SK-N-MC (cell line): ENCODE measurements around the gene TRIM71.

Source experiments
- DNase-seq: peaks from one replicate; pipeline ENCODE4 v3.0.0-alpha.2; 2011; ENCODE audit warnings: low read depth, low spot score
- H3K27ac ChIP-seq: fragments of 200-600 bp; sonication (generic); 2 replicates; pipeline ENCODE4 v1.5.1; 2016; ENCODE audit warnings: mixed run types
- H3K36me3 ChIP-seq: fragments of 200-600 bp; sonication (generic); 2 replicates; pipeline ENCODE4 v1.6.1; 2017; ENCODE audit warnings: antibody characterized with exemption, low read length, mixed read lengths; ENCODE audit not compliant: insufficient read depth
- H3K4me3 ChIP-seq: fragments of 200-600 bp; sonication (generic); 2 replicates; pipeline ENCODE4 v1.5.1; 2016
- H3K9ac ChIP-seq: fragments of 200-600 bp; sonication (generic); 2 replicates; pipeline ENCODE4 v1.8.0; 2017; ENCODE audit warnings: mixed run types, mixed read lengths; ENCODE audit not compliant: insufficient read length
- H3K9me3 ChIP-seq: fragments of 200-600 bp; sonication (generic); 2 replicates; pipeline ENCODE4 v1.6.1; 2017; ENCODE audit warnings: low read depth, mild to moderate bottlenecking, antibody characterized with exemption, low read length, moderate library complexity, mixed read lengths
- EZH2 ChIP-seq: fragments of 200-600 bp; sonication (generic); IDR thresholded peaks from one replicate; pipeline ENCODE4 v1.6.1; 2017; ENCODE audit warnings: antibody characterized with exemption
- FOXP2 ChIP-seq: optimal IDR thresholded peaks from 2 replicates; pipeline ENCODE3; 2011; ENCODE audit warnings: mild to moderate bottlenecking, moderate library complexity; ENCODE audit not compliant: insufficient read depth; ENCODE audit errors: extremely low read length, control extremely low read depth
- POLR2AphosphoS5 ChIP-seq: IDR thresholded peaks from 2 replicates; pipeline ENCODE4 v1.6.1; 2012; ENCODE audit warnings: mild to moderate bottlenecking, low read depth, low read length, borderline replicate concordance

Gene TRIM71

DNA sequence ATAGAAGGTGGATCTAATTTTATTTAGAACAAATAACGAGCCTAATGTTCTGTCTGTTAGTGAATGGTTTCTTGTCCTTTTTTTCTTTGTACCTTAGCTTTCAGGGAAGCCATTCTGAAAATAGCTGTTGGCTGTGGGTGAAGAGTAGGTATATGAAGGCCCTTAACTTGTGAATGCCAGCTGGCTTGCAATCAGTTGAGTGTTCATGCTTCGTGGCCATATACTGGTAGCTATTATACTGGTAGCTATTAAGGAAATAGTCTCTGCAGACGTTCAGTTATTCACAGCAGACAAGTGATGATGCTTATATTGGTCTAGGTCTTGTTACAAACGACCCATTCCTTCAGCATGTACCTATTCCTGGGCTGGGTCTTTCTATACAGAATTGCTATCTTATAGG lies 18.8 kb downstream of the TRIM71 start:
- Histone ChIP-seq H3K9ac (no peak overlapping the region), H3K9me3 (no peaks in the 10 kb centered on the region), H3K36me3 (no peaks in the 10 kb centered on the region), H3K27ac (no peak overlapping the region), H3K4me3 (no peak overlapping the region)
- TF ChIP-seq EZH2 (no peak), POLR2AphosphoS5 (no peak), FOXP2 (no peak)
- DNase-seq: no peak

DNA sequence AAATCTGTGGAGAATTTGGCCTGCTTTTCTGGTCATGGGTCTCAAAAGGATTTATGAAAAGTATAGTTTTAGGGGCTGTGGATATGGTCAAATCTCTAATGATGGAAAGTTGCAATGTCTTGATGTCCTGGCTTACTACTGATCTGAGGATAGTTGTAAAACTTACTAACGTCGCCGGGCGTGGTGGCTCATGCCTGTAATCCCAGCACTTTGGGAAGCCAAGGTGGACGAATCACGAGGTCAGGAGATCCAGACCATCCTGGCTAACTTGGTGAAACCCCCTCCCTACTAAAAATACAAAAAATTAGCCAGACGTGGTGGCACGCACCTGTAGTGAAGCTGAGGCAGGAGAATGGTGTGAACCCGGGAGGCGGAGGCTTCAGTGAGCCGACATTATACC lies 19.6 kb downstream of the TRIM71 start:
- no peak overlapping the region for H3K9ac ChIP-seq
- no peak overlapping the region for H3K4me3 ChIP-seq
- no peak for TF ChIP-seq POLR2AphosphoS5
- TF ChIP-seq FOXP2: no peak
- TF ChIP-seq EZH2: no peak
- no peaks in the 10 kb centered on the region for H3K36me3 ChIP-seq
- no peak overlapping the region for H3K27ac ChIP-seq
- no peaks in the 10 kb centered on the region for H3K9me3 ChIP-seq
- no peak for DNase-seq

GRCh38 chr3:32837789-32838188 lies 20.0 kb downstream of the TRIM71 start:
- H3K36me3 ChIP-seq: no peaks in the 10 kb centered on the region
- TF ChIP-seq FOXP2 (no peak), EZH2 (no peak), POLR2AphosphoS5 (no peak)
- no peak for DNase-seq
- no peak overlapping the region for H3K9ac ChIP-seq
- H3K27ac ChIP-seq: no peak overlapping the region
- no peak overlapping the region for H3K4me3 ChIP-seq
- H3K9me3 ChIP-seq: no peaks in the 10 kb centered on the region

- no peaks in the 10 kb centered on the region for H3K9me3 ChIP-seq
- H3K4me3 ChIP-seq: no peak overlapping the region
- no peaks in the 10 kb centered on the region for H3K36me3 ChIP-seq
- DNase-seq: no peak
- peak overlapping the region; percentile 14; the same call in 1 of the 2 replicates for H3K27ac ChIP-seq
- TF ChIP-seq EZH2 (no peak), FOXP2 (no peak), POLR2AphosphoS5 (no peak)
- H3K9ac ChIP-seq: no peak overlapping the region
Observed at GRCh38 chr3:32839714-32840085, 21.9 kb downstream of the TRIM71 start.

- no peaks in the 10 kb centered on the region for H3K9me3 ChIP-seq
- no peak overlapping the region for H3K4me3 ChIP-seq
- H3K27ac ChIP-seq: peak overlapping the region; percentile 25
- H3K9ac ChIP-seq: no peak overlapping the region
- no peak for TF ChIP-seq FOXP2
- TF ChIP-seq POLR2AphosphoS5: no peak
- no peak for TF ChIP-seq EZH2
- H3K36me3 ChIP-seq: no peaks in the 10 kb centered on the region
- DNase-seq: no peak
Observed at GRCh38 chr3:32840086-32840841, 22.5 kb downstream of the TRIM71 start.

GRCh38 chr3:32841341-32841740 lies 23.5 kb downstream of the TRIM71 start:
- no peaks in the 10 kb centered on the region for H3K36me3 ChIP-seq
- TF ChIP-seq EZH2: no peak
- no peak for TF ChIP-seq POLR2AphosphoS5
- TF ChIP-seq FOXP2: no peak
- peak overlapping the region; percentile 94 for H3K27ac ChIP-seq
- no peak overlapping the region for H3K9ac ChIP-seq
- H3K9me3 ChIP-seq: no peaks in the 10 kb centered on the region
- H3K4me3 ChIP-seq: no peak overlapping the region
- DNase-seq: no peak

DNA sequence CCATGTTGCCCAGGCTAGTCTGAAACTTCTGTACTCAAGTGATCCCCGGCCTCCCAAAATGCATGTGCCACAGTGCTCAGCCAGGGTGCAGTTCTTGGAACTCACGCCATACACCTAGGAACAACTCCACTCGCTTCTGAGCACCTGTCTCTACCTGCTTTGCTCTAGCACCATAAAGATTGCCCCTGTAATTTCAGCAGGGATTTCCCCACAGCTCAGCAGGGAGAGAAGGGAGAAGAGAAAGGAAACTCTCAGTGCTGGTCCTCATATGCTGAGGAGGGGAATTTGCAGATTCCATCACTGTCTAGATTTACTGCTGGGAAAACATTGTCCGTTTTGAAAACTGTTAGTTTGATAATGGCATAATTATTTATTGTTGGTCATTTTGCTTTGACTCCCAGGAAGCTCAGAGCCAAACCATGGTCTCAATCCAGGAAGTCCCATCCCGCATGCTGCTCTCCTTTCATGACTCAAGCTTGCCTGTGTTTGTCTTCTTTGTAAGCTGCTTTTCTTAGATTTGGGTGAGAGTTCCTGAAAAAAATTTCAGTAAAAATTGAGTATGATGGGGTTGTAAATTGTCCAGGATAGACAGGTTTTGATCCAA lies 24.2 kb downstream of the TRIM71 start:
- Histone ChIP-seq H3K9me3 (no peaks in the 10 kb centered on the region), H3K9ac (no peak overlapping the region), H3K36me3 (no peaks in the 10 kb centered on the region), H3K4me3 (peak overlapping the region; percentile 11; the same call in 1 of the 2 replicates), H3K27ac (peak overlapping the region; percentile 94)
- TF ChIP-seq EZH2 (no peak), POLR2AphosphoS5 (no peak), FOXP2 (no peak)
- DNase-seq: no peak

GRCh38 chr3:32842531-32842931 lies 24.7 kb downstream of the TRIM71 start:
- Histone ChIP-seq H3K4me3 (peak overlapping the region; percentile 66), H3K9me3 (no peaks in the 10 kb centered on the region), H3K9ac (no peak overlapping the region), H3K36me3 (no peaks in the 10 kb centered on the region), H3K27ac (peak overlapping the region; percentile 94)
- DNase-seq: no peak
- TF ChIP-seq EZH2: no peak
- no peak for TF ChIP-seq FOXP2
- TF ChIP-seq POLR2AphosphoS5: no peak
